ENCODE data around the gene ATP2B1.
"Not testable (repeated sequence)": the region's sequence is repeated elsewhere in the genome, so short reads cannot be mapped to it uniquely, and the experiment has no call there.

Gene ATP2B1

DNA sequence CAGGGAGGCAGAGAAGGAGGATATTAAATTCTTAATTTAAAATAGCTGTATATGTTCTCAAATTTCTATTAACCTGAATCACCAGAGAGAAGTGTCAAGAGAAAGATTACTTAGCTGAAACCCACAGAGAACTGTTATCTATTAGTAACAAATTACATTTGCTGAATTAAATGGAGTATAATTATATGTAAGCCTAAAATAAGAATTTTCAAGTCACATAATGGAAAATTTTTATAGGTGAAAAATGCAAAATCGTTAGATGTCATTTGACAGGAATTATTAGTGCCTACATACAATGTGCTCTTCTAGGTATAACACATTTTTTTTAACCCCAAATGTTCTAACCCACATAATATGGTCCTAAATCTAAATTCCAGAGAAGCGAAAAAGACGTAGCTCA lies 4.1 kb upstream of the ATP2B1 start:
- DNase-seq (ENCODE audit: low read depth in 2 of 2), result no peak

DNA sequence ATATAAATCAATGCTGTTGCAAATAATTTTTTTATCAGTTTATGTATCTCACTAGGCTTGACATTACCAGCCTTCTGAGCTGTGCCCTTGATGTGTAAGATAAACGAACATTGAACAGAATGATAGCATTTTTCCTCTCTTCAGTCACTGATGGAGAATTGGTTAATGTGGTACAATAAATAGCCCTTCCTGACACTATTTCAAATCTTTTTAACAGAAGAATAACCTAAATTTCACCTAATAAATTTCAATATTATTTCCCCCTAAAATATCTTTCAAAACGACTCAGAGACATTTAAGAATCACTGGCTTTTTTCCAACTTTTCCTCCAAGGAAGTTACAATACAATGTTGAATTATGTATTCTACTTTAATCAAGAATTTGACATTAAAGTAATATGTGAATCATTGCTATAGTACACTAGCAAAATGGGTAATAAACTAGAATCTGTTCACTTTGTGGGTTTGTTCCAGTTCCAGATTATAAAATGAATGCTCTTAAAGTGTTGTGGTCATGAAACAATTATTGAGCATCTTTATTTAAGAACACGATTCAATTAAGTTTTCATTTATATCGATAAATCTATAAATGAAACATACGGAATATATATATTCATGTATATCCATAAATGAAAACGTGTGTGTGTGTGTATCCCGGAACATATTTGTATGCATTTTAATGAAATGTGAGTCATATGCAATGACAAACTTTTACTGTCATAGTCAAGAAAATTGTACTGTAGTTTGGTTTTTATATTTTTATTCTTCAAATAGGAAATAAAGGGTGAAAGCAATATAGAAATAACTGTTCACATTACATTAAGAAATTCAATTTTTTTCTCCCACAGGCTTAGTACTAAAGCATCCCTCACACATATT lies 2.5 kb upstream of the ATP2B1 start:
- DNase-seq (ENCODE audit: low read depth in 2 of 2), result no peak

DNA sequence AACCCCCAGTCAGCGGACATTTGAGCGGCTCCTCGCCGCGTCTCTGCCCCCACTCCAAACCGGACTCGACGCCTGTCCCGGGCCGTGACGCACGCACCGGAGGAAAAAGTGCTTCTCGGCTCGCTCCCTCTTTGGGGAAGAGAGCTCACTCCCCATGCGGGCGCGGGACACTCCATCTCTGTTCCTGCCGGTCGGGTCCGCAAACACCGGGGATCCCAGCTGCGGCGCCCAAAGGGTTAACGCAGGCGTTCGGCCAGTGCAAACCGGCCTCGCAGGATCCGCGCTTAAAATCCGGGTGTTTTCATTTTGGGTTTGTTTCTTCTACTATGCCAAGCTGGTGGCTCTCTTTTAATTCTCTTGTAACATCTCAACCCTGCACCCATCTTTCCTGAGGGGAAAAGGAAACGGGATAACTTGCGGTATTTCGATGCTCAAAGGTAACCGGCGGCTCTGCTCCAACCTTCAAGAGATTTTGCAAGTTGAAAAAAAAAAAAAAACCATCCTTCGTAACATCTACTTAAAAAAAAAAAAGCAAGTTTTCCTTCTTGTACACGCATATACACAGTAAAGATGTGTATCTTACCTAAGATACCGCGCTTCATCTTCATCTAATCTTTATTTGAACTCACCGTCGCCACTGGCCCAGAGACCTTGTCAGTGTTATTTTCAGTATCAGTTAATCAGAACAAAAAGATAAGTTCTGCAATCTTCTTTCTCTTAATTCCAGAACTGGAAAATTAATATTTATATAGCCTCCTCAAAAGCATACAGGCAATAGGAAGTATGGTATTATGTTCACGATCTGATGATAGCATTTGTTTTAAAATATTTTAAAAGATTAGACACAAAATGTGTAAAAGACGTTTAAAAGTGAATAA lies 1.6 kb upstream of the ATP2B1 start:
- peak in 1 of 2 donors; percentile 1 for DNase-seq (ENCODE audit: low read depth in 2 of 2)

DNA sequence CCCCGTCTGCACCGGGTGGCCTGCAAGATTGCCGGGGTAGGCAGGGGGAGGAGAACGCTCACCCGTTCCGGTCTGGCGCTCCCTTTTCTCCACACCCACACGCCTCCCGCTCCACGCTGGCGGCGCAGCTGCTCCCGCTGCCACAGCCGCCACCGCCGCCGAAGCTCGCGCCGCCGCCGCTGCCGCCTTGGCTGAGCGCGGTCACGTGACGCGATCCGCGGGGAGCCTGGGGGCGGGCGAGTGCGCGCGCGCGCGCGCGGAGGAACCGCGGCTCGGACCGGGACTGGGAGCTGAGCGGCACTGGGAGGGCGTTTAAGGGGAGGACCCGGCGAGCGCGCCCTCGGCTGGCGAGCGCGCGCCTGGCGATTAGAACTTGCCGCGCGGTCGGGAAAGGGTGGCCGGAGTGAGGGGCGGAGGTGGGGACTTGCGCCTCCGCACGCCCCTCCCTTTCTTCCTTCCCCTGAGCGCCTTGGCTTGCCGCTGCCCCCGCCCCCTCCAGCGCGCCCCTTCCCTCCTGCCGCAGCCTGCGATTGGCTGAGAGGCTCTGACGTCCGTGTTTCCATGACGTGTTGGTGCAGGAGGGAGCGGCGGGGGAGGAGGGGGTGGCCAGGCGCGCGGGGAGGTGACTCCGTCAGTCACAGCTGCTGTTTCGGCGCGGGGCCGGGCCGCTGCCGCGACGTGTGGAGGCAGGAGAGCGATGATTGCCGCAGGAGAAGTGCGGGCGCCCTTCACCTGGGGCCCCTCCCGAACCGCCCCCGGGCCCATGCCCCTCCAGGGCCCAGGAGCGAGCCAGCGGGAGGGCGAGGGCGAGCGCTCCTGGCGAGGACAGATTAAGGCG lies 738 bp upstream of the ATP2B1 start:
- peak; percentile 97 to 98 for DNase-seq (ENCODE audit: low read depth in 2 of 2)

DNA sequence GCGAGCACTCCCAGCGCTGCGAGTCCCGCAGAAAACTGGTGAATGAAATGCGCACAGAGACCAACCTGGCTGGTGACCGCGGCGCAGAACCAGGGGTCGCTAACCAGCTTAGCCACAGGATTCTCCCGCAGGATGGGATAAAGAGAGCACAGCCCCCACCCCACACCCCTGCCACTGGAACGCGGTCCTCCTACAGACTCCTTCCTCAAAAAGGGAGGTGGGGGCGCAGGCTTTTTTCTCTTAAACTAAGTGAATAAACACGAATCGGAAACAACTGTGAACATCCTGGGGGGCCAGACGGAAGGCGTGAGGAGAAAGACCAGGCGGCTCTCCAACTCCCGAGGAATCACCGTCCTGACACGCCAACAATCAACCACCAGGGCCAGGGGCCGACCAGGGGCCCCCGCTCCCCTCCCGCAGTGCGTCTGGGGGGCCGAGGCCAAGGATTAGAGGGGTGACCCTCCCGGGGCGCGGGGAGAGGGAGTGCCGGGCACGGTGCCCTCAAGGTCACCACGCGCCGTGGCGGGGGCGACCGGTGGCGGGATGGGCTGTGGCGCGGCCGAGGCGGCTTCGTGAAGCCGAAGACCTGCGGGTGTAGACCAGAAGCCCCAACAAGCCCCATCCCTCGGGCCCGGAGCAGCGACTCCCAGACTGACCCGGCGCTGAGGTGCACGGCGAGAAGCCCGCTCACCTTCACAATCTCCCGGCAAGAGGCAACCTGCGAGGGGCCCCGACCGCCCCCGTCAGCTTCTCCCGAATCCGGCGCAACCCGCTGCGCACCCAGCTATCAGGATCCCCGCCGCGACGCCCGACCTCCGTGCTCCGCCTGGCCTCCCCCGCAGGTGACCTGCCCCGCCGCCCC lies 704 bp downstream of the ATP2B1 start:
- DNase-seq (ENCODE audit: low read depth in 2 of 2), result peak in 1 of 2 donors; percentile 7

DNA sequence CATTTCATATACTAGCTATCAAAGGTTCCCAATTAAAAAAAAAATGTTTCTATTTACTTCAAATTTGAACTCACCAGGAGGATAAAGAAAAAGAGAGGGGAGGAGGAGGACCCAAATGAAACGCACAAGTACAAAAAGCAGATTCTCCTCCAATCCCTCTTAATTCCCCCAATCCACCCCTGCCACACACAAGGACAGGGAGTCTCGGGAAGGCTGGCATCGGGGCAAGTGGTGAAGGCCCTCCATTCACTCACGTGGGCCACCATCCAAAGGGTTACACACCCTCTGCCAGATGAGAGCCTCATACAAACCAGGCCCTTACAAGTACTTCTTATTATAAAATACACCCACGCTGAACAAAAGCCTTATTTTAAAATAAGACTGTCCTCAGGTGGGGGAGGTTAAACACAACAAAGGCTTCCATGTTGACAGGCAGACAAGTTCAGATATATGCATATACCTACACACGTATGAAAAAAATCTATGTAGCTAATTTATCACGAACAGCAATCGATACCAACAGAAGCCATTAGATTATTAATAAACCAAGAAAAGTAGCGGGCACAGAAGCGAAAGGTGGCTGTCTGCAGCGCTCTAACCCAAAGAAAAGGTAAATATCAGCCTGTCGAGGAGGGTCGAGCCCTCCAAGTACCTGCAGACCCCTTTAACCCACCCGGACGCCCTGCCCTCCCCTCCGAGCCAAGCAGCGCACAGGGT lies 1.5 kb downstream of the ATP2B1 start:
- no peak for DNase-seq (ENCODE audit: low read depth in 2 of 2)

DNA sequence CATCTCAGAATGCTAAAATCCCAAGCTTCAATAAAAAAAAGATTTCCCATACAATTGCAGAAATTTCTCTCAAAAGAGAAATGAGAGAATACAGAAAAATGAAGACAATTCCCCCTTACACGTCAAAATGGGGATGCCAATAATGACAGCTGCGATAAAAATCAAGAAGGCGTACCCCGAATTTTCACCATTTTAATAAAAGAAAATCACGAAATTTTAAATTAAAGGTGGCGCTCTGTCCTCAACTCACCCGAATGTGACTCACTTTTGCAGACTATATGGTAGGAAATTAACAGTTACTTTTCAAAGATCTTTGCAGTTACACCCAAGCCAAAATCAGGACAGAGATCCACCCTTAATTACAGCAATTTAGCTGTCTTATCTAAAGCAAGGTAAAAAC lies 2.1 kb downstream of the ATP2B1 start:
- DNase-seq (ENCODE audit: low read depth in 2 of 2), result no peak

DNA sequence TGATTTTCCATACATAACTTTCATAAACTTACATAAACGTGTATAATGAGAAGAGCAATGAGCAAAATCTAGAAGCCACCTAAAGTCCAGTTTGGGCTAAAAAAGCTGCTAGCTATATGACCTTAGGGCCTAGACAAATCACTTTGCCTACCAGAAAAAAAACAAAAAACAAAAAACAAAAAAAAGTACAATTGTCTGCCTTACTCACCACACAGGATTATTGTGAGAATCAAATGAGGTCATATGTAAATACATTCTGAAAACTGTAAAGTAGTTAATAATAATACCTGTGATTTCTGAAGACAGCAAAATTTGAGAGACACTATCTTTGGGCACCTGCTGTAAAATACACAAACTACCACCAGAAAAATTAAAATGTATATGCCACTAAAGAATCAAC lies 4.2 kb downstream of the ATP2B1 start:
- no peak for DNase-seq (ENCODE audit: low read depth in 2 of 2)

DNA sequence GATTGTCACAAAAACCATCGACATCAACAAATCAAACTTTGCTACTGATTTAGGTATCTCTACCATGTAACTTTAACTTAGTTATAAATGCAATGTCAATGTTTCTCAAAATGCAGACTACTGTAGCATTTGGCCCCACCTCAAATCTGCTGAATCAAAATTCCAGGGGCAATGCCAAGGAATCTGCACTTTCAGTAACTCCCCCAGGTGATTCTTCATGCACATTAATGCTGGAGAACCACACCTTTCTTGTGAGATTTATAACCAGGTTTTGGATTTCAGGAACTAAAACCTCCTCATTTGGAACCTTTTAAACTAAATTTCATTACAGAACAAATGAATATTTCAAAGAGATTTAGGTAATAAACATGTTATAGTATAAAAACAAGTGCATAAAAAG lies 4.9 kb downstream of the ATP2B1 start:
- no peak for DNase-seq (ENCODE audit: low read depth in 2 of 2)

DNA sequence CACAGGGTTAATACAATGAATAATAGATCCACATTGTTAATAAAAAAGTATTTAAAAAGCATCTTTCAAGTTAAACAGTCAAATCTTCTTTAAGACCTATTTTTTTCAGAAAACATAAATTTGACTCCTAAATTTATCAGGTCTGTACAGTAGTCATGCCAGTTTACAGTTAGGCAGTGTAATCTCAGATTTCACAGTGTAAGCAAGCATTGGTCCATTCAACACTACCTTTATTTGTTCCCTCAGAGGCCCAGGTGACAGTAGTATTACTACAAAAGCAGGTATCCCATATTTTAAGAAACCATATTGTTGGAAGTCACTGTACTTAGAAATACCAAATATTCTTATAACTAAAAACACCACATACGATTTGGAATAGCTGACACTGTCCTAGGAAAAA lies 6.1 kb downstream of the ATP2B1 start:
- no peak for DNase-seq (ENCODE audit: low read depth in 2 of 2)

DNA sequence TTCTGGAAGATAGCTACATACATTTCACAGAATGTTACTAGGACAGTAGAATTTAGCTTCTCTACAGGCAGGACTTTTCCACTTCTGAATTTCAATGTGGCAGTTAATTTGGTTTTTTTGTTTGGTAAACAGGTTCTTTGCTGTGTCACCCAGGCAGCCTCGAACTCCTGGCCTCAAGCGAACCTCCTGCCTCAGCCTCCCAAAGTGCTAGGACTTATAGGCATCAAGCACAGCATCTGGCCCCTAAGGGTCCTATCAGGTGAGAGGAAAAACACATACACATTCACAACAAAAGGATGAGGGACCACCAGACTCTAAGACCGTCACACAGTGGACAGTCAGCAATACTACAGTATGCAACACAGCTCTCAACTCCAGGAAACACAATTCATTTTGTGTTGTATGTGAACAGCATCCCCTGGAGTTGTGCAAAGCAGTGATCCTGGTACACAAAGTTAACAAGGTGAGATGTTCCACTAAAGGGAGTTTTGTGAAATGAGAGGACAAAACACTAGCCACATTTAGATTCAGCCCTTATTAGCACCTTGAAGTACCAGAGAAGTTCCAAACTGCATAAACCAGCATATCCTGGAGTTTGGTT lies 6.9 kb downstream of the ATP2B1 start:
- no peak for DNase-seq (ENCODE audit: low read depth in 2 of 2)

DNA sequence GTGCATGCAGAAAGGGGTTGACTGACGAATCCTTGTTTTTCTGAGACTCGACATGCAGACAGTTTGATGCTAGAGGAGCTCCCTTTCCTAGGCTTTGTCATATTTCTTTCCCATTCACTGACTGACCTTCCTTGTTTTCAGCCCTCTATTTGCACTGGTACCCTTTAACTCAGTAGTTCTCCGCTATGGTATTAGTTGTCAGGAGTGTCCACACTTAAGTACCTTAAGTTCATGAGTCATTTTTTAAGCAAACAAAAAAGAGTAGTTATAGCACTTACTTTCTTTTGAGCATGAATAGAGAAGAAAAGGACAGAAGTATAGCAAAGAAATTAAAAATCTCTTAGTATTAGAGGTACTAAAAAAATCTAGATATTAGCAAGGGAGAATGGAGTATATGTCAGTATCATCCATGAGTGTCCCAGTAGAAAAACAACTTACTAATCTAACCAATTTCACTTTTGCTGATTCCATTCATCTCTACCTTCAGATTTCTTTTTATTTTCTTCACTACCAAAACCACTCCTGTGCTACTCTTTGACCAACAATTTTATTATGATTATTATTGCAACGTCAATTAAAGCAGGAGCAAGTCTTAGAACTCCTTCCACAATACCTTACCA lies 8.3 kb downstream of the ATP2B1 start:
- no peak for DNase-seq (ENCODE audit: low read depth in 2 of 2)

DNA sequence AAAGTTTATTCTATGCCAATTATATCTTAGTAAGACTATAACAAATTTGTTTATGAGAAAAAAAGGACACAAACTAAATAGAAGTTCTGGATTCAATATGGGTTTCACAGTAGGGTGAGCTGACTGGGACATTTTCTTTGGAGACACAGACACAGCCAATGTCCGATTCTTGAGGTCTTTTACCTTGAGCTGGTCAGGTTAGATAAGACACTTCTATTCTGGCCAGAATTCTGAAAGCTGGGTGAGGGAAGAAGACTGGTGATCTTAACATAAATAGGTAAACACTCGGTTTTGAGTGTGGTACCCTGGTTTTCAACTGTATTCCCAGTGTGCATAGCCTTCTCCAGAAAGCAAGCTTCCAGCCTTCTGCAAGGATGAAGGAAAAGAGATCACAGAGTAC lies 10.0 kb downstream of the ATP2B1 start:
- DNase-seq (ENCODE audit: low read depth in 2 of 2), result no peak

DNA sequence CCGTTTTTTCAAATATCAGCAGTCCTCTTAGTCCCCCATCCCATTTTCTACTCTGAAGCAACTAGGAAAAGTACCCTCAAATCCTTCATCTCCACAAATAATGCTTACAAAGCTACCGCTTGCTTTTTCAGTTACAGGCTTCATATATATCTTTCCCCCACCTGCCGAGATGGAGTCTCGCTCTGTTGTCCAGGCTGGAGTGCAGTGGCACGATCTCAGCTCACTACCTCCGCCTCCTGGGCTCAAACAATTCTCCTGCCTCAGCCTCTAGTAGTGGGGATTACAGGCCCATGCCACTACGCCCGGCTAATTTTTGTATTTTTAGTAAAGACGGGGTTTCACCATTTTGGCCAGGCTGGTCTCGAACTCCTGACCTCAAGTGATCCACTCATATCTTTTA lies 10.9 kb downstream of the ATP2B1 start:
- not testable (repeated sequence) for DNase-seq (ENCODE audit: low read depth in 2 of 2)

DNA sequence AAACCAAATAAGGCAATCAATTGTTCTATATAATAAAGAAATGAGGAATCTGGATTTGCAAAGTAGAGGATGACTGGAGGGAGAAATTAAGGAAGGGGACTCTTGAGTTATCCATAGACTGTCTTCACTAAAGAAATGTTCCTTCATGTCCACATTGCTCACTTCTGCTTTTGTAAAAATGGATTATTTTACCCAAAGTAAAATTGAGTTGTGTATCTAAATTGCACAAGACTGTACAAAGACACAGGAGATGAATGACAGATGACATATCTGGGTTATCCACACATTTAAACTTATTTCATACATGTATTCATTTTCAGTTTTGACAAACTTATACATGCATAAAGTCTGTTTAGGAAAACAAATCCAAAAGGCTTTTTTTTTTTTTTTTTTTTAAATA lies 11.3 kb downstream of the ATP2B1 start:
- DNase-seq (ENCODE audit: low read depth in 2 of 2), result no peak

DNA sequence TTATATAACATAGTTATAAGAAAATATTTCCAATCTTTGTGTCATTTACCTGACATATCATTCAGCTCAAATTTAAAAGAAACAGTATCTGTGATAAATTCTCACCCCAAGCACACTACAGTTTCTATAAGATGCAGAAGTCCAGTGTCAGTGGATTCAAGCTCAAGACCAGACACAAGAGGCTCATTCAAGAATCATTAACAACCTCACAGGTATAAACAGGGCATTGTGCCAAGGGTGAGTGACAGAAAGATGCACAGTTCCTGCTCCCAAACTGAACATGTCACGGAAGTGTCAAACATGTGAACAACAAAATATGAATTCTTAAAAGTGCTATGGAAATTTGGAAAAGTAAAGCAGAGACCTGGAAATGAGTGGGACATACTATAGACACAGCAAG lies 12.8 kb downstream of the ATP2B1 start:
- no peak for DNase-seq (ENCODE audit: low read depth in 2 of 2)

DNA sequence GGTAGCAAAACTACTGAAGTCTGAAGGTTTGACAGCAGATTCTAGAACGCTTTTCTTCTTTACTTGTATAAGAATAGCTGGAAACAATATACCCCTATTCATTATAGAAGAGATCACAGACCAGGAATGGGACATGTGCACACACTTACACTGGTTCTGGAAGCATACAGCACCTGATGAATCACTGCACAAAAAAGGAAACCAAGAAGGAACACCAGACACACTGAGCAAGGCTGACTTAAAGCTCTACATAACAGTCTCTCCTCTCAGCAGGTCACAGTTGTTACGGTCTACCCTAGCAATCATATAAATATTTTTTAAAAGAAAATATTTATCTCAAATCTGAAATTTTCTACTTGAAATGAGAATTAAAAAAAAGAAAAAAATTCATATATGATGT lies 13.5 kb downstream of the ATP2B1 start:
- no peak for DNase-seq (ENCODE audit: low read depth in 2 of 2)

DNA sequence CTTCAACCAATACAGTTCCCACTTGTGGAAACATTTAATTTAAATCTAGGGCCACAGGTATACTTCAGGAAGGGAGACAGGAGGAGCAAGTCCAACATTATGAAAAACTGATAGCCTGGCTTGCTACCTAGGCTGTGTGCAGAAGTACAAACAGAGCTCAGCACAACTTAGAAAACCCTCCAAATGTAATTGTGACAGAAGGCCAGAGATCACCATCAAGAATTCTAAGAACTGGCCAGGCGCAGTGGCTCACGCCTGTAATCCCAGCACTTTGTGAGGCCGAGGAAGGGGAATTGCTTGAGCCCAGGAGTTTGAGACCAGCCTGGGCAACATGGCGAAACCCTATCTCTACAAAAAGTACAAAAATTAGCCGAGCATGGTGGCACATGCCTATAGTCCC lies 14.1 kb downstream of the ATP2B1 start:
- DNase-seq (ENCODE audit: low read depth in 2 of 2), result no peak

DNA sequence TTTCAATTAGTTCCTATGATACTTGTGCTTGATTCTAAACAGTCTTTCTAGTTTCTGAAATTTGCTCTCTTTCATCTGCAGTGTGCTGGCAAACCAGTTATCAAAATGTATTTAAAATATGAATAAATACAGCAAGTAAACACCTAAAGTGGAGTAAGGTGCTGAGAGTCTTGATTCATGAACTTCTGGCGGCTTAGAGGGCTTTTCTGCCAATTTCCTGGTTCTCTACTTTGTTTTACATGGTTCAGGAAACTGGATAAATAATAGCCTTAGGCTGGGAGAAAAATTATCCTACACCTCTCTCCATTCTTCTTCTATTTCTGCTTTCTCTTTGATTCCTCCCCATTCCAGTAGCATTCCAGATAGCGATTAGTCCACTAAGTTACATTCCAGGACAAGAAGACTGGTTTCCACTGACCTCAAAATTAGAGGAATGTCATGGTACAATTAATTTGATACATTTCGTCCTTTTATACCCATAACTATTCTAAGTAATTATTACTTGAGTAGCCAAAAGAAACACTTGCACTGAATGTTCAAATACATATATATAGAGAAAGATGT lies 14.9 kb downstream of the ATP2B1 start:
- no peak for DNase-seq (ENCODE audit: low read depth in 2 of 2)
